Measurements from ENCODE around the gene SEMA3B. TPM values are rescaled to one million over a fixed set of nuclear protein-coding genes. Genes with fewer than 3 reads are reported as not detected.

Gene SEMA3B
- polyA plus RNA-seq, 3 donors = 0.56 TPM; not detected in 2

- peaks cover 82 to 94% of the 10 kb centered on the region in 2 donors for H3K4me1 ChIP-seq (ENCODE audit: control insufficient read depth in 1 of 2, insufficient read depth in 2 of 2, low read length in 2 of 2)
- H3K27ac Mint-ChIP-seq = peak overlapping the region in 6 of 7 donors; percentile 31 to 99 (median 96)
Observed at GRCh38 chr3:50322115-50322385, 53.1 kb downstream of the SEMA3B start.

GRCh38 chr3:50322386-50323091 is 53.6 kb downstream of the SEMA3B start, which contains the start of gene HYAL2:
HYAL2 (minus strand) TSS chr3:50322745; CDS start chr3:50320489, 2,256 bp downstream.
- H3K4me2 ChIP-seq (replicated peaks; ENCODE audit: extremely low read depth, low read length, poor library complexity, severe bottlenecking) = peak within 1 kb of the TSS; percentile 87
- H3K27ac ChIP-seq (ENCODE audit: low read depth in 1 of 2, low read length in 2 of 2) = peak within 1 kb of the TSS; percentile 77 to 97
- Mint-ChIP-seq H3K9me3 (no peaks in the 10 kb centered on the region), H3K27ac (peak within 1 kb of the TSS; percentile 85 to 99 (median 97)), H3K27me3 (ENCODE audit: low read depth in 3 of 3) (peaks cover 0 to 4% (median 2%) of the 10 kb centered on the region in 3 donors), H3K4me1 (peaks cover 84% of the 10 kb centered on the region), H3K36me3 (peaks cover 9 to 33% of the 10 kb centered on the region in 2 donors), H3K4me3 (peak within 1 kb of the TSS; percentile 75 to 91)
- TF ChIP-seq CTCF (IDR thresholded peaks at IDR 0.05) = no peak
- H3K4me3 ChIP-seq (replicated peaks in 1 of 3; ENCODE audit: low read depth in 2 of 3, low read length in 3 of 3) = peak within 1 kb of the TSS; percentile 60 to 90 (median 77)
- H3K9me3 ChIP-seq (replicated peaks in 1 of 2; ENCODE audit: control insufficient read depth in 1 of 2, insufficient read depth in 1 of 2, low read length in 2 of 2) = no peaks in the 10 kb centered on the region
- H4K20me1 ChIP-seq (ENCODE audit: insufficient read depth, low read length) = peaks cover 11% of the 10 kb centered on the region
- intact Hi-C loops (cut with micrococcal nuclease) = no loop called here
- H3K9ac ChIP-seq (ENCODE audit: insufficient read depth, low read length, poor library complexity, severe bottlenecking) = peak within 1 kb of the TSS; percentile 90
- 73% methylated on average over 23 of the region's 31 CpGs for WGBS (ENCODE audit: insufficient coverage)
- no peaks in the 10 kb centered on the region for H3K27me3 ChIP-seq (ENCODE audit: control insufficient read depth in 2 of 2, insufficient read depth in 2 of 2, low read length in 2 of 2)
- DNase-seq = peak in 1 of 3 donors; percentile 4
- peak within 1 kb of the TSS; percentile 86 for H2AFZ ChIP-seq (ENCODE audit: insufficient read depth, low read depth, low read length, poor library complexity, severe bottlenecking)
- H3K79me2 ChIP-seq (ENCODE audit: insufficient read depth, low read length) = peaks cover 42% of the 10 kb centered on the region
- H3K36me3 ChIP-seq (replicated peaks in 1 of 2; ENCODE audit: control insufficient read depth in 1 of 2, insufficient read depth in 2 of 2, low read length in 2 of 2) = peaks cover 0 to 15% of the 10 kb centered on the region in 2 donors
- peaks cover 86 to 94% of the 10 kb centered on the region in 2 donors for H3K4me1 ChIP-seq (ENCODE audit: control insufficient read depth in 1 of 2, insufficient read depth in 2 of 2, low read length in 2 of 2)

More at GRCh38 chr3:50322115-50322385, 53.1 kb downstream of the SEMA3B start:
- Histone ChIP-seq H3K79me2 (ENCODE audit: insufficient read depth, low read length) (peaks cover 37% of the 10 kb centered on the region), H3K27me3 (ENCODE audit: control insufficient read depth in 2 of 2, insufficient read depth in 2 of 2, low read length in 2 of 2) (no peaks in the 10 kb centered on the region), H3K9me3 (replicated peaks in 1 of 2; ENCODE audit: control insufficient read depth in 1 of 2, insufficient read depth in 1 of 2, low read length in 2 of 2) (no peaks in the 10 kb centered on the region), H4K20me1 (ENCODE audit: insufficient read depth, low read length) (peaks cover 6% of the 10 kb centered on the region), H3K4me2 (replicated peaks; ENCODE audit: extremely low read depth, low read length, poor library complexity, severe bottlenecking) (peak overlapping the region; percentile 87), H3K27ac (ENCODE audit: low read depth in 1 of 2, low read length in 2 of 2) (peak overlapping the region; percentile 77 to 97), H2AFZ (ENCODE audit: insufficient read depth, low read depth, low read length, poor library complexity, severe bottlenecking) (peak overlapping the region; percentile 86), H3K9ac (ENCODE audit: insufficient read depth, low read length, poor library complexity, severe bottlenecking) (peak overlapping the region; percentile 90), H3K4me3 (replicated peaks in 1 of 3; ENCODE audit: low read depth in 2 of 3, low read length in 3 of 3) (peak overlapping the region; percentile 60 to 90 (median 77)), H3K36me3 (replicated peaks in 1 of 2; ENCODE audit: control insufficient read depth in 1 of 2, insufficient read depth in 2 of 2, low read length in 2 of 2) (peaks cover 0 to 19% of the 10 kb centered on the region in 2 donors)
- intact Hi-C loops (cut with micrococcal nuclease) = no loop called here
- H3K27me3 Mint-ChIP-seq (ENCODE audit: low read depth in 3 of 3) = peaks cover 0 to 4% (median 2%) of the 10 kb centered on the region in 3 donors
- no peak for TF ChIP-seq CTCF (IDR thresholded peaks at IDR 0.05)
- peaks cover 11 to 35% of the 10 kb centered on the region in 2 donors for H3K36me3 Mint-ChIP-seq
- H3K9me3 Mint-ChIP-seq = no peaks in the 10 kb centered on the region
- WGBS (ENCODE audit: insufficient coverage) = 41% methylated on average over 14 of the region's 14 CpGs
- peak overlapping the region; percentile 75 to 91 for H3K4me3 Mint-ChIP-seq
- no peak for DNase-seq
- H3K4me1 Mint-ChIP-seq = peaks cover 83% of the 10 kb centered on the region

All from CD14-positive monocyte (primary cell).